GM21576 (cell line): ENCODE results near the gene LDLR.
"Not testable (repeated sequence)": the region's sequence is repeated elsewhere in the genome, so short reads cannot be mapped to it uniquely, and the experiment has no call there.

Experiments used
- ATAC-seq: cut with Tn5 transposase; IDR thresholded peaks from one replicate; pipeline ENCODE4 v1.9.1; 2021; ENCODE audit warnings: mild to moderate bottlenecking, moderate library complexity; ENCODE audit not compliant: unreplicated experiment

The LDLR gene

DNA sequence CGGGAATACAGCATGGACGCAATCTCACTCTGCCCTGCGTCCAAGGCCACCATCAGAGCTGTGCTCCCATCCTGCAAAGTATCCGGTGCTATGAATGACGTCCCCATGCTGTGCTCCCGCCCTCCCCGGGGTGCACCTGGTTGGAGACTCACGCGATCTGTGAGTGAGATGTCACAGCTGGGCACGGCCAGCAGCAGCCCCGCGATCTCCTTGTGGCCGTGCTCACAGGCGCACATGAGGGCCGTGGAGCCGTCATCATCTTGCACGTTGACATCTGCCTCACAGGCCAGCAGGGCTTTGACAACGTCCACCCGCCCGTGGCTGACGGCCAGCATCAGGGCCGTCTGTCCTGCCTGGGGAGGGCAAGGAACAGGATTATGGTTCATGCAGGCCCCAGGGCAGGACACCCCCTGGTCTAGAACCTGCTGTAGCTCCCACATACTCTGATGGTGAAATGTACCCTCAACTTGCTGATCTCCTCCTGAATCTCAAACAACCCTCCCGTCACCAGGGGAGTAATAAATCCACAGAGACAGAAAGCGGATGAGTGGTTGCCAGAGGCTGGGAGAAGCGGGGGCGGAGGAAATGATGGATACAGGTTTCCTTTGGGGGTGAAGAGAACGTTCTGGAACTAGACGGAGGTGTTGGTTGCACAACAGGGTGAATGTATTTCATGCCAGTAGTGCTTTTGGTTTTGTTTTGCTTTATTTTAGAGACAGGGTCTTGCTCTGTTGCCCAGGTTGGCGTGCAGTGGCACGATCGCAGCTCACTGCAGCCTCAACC lies 80.8 kb downstream of the LDLR start:
- ATAC-seq, result no peak

DNA sequence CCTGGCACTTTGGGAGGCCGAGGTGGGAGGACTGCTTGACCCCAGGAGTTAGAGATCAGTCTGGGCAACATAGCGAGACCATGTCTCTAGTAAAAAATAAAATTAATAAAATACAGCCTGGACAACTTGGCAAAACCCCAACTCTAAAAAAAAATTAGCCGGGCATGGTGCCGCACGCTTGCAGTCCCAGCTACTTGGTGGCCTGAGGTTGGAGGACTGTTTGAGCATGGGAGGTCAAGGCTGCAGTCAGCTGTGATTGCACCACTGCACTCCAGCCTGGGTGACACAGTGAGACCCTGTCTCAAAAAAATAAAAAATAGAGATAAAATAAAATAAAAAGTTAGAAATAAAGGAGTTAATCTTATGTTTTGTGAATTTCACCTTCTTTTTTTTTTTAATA lies 81.9 kb downstream of the LDLR start:
- no peak for ATAC-seq

DNA sequence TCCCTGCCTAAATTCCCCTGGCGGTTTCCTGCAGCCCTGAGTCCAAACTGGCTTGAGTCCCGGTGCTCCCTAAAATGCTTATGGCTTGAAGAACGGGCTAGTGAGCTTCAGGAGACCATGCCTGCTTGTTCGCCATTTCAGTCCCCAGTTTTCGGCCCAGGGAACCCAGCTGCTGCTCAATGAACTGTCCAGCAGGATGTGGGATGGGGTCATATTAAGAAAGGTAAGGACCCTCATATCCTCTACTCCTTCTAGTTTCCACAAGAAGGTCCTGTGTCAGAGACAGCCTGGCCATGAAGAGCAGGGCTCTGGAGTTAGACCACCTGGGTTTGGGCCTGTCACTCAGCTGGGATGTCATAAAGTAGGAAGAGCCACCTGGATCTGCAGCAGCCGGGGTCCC lies 83.3 kb downstream of the LDLR start:
- ATAC-seq, result no peak

DNA sequence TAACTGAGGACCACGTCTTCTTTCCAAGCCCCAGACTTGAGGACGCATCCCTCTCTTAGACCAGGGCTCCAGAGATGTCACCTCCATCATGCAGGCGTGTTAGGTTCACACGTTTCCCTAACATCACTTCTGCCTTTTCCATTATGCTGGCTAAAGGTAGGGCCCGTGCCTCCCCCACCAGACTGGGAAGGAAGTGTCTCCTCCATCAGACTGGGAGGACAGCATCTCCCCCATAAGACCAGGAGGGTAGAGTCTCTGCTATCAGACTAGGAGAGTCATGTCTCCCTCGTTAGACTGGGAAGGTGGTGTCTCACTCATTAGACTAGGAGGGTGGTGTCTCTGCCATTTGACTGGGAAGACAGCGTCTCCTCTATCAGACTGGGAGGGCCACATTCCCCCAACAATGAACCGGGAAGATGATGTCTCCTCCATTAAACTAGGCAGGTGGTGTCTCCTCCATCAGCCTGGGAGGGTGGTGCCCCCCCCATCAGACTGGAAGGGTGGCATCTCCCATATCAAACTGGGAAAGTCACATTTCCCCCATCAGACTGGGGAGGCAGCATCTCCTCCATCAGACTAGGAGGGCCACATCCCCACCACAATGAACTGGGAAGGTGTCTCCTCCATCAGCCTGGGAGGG lies 84.4 kb downstream of the LDLR start:
- no peak for ATAC-seq

DNA sequence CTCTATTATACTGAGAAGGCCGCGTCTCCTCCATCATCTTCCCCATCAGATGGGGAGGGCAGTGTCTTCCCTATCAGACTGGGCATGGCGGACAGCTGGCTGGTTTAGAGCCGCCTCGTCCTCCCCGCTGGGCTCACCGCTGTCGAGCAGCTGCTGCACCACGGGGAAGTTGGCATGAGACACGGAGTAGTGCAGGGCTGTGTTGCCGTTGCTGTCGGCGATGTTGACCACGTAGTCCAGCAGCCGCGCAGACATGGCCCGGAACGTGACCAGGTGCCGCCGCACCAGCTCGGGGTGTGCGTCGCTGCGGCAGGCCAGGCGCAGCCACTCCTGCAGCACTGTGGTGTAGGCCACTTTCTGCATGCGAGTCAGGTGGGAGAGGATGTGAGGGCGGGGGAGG lies 85.1 kb downstream of the LDLR start:
- no peak for ATAC-seq

DNA sequence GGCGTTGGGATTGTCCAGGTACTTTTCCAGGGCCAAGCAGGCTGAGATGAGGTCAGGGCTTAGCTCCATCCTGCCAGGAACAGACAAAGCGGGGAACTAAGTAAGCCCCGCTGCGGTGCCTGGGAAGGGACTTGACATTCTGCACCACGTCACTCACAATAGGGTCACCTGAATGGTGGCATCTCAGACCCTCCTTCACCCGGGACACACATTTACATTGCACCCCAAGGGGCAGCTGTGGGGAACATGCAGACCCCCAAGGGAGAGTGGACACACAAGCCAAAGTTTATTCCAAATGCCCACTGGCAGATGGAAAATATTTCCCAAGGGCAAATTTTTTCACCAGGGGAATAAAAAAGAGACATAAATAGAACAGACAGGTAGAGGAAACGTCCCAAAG lies 86.7 kb downstream of the LDLR start:
- no peak for ATAC-seq

DNA sequence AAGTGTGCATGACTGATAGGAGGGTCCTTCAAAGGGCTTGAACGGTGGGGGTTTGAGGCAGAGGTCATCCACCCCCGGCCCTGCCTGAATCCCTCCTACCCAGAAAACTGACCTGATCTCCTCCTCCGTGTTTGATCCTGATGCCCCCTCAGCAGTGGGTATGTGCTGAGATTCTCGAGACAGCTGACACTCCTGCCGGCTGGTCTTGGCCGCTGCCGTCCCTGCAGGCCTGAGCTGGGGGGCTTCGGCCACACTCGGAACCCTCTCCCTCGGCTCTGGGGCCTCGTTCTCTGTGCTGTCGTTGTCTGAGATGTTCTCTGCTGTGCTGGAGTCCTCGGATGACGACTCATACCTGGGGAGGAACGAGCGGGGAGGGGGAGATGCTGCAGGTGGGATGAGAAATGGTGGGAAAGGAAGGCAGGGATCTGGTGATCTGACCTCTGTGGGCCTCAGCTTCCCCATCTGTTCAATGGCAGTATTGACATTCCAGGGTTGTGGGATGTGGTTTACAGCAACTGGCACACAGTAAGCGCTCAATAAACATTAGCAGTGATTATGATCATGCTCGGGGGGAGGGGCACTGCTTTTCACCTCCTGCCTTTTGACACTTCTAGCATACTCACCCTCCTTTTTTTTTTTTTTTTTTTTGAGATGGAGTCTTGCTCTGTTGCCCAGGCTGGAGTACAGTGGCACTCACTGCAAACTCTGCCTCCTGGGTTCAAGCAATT lies 87.4 kb downstream of the LDLR start:
- no peak for ATAC-seq

DNA sequence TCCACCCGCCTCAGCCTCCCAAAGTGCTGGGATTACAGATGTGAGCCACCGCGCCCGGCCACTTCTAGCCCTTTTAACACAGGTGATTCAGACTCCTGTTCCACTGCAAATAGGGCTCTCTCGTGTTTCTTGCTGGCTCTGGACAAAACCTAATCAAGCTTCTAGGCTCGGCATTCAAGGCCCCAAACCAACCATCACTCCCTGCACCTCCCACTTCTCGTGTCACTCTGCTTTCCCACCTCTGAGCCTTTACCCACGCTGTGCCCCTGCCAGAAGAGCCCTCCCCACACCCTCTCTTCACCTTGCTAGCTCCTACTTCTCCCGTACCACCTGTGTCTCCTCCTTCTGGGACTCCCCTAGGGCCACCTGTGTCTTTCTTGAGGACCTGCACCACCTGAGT lies 88.3 kb downstream of the LDLR start:
- ATAC-seq, result no peak

DNA sequence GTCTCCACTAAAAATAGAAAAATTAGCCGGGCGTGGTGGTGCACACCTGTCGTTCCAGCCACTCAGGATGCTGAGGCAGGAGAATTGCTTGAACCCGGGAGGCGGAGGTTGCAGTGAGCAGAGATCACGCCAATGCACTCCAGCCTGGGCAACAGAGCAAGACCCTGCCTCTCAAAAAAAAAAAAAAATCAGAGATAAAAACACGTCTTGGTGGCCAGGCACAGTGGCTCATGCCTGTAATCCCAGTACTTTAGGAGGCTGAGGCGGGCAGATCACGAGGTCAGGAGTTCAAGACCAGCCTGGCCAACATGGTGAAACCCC lies 89.8 kb downstream of the LDLR start:
- not testable (repeated sequence) for ATAC-seq

DNA sequence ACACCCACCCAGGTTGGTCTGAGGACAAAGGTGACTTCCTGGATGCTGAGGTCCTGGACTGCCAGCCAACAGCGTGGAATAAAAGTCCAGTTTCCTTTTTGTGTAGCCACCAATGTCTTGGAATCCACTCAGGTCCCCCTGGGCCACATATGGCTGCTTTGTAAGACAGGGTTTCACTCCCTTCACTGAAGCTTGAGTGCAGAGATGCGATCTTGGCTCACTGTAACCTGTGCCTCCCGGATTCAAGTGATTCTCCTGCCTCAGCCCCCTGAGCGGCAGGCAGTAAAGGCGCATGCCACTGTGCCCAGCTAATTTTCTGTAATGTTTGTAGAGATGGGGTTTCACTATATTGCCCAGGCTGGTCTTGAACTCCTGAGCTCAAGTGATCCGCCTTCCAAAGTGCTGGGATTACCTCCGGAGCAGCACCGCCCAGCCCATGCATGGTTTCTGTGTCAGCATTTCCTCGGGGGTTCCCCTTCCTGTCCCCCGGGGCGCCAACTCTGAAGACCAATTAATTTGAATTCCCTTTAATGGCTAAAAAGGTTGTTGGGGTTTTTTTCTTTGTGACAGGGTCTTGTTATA lies 90.5 kb downstream of the LDLR start:
- peak; percentile 50 for ATAC-seq

DNA sequence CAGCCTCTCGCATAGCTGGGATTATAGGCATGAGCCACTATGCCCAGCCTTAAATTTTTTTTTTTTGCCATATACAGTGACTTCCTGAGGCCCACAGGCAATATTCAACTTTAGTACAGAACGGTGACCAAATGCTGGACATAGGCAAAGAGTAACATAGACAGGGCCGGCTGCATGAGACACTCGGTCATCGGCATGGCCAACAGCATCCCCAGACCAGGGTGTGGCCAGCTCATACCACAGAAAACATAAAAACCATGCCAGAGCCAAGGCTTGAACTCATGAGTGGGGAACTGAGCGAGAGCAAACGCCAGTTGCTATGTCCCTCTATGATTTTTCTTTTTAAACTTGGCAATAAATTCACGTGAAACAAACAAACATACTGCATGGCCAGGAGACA lies 91.1 kb downstream of the LDLR start:
- no peak for ATAC-seq

DNA sequence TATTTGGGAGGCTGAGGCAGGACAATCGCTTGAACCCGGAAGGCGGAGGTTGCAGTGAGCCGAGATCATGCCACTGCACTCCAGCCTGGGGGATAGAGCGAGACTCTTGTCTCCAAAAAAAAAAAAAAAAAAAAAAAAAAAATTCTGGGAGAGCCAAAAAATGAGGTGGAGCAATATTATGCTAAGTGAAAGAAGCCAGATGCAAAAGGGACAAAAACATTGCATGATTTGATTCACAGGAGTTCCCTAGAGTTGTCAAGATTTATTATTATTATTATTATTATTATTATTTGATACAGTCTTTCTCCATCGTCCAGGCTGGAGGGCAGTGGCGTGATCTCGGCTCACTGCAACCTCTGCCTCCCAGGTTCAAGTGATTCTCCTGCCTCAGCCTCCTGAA lies 91.7 kb downstream of the LDLR start:
- not testable (repeated sequence) for ATAC-seq

DNA sequence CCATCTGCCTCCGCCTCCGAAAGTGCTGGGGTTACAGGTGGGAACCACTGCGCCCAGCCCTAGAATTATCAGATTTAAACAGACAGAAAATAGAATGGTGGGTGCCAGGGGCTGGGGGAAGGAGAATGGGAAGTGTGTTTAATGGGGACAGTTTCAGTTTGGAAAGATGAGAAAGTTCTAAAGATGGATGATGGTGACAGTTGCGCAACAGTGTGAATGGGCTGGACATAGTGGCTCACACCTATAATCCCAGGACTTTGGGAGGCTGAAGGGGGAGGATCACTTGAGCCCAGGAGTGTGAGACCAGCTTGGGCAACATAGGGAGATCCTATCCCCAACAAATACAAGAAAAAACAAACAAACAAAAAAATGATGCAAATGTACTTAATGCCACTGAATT lies 92.2 kb downstream of the LDLR start:
- ATAC-seq, result no peak
